CD1c-positive myeloid dendritic cell (primary cell): Measurements from ENCODE around the gene SELENON.

ENCODE experiments used
- DNase-seq: peaks from one replicate; pipeline ENCODE4 v3.0.0-alpha.2; 2016; ENCODE audit errors: extremely low spot score

The SELENON gene

GRCh38 chr1:25771221-25772114 is 28.5 kb upstream of the SELENON start:
- DNase-seq: no peak

GRCh38 chr1:25772164-25772563 is 27.8 kb upstream of the SELENON start:
- no peak for DNase-seq

GRCh38 chr1:25772692-25773245 is 27.2 kb upstream of the SELENON start:
- no peak for DNase-seq

GRCh38 chr1:25773441-25774125 is 26.4 kb upstream of the SELENON start:
- DNase-seq: no peak

- DNase-seq: no peak
These were observed 25.7 kb upstream of the SELENON start for GRCh38 chr1:25774206-25774803.

GRCh38 chr1:25774921-25775771 is 24.8 kb upstream of the SELENON start:
- DNase-seq: peak; percentile 54

- no peak for DNase-seq
These were observed 20.6 kb upstream of the SELENON start for GRCh38 chr1:25779388-25779787.

- DNase-seq: no peak
These were observed 20.1 kb upstream of the SELENON start for GRCh38 chr1:25779894-25780293.

GRCh38 chr1:25780318-25781129 is 19.5 kb upstream of the SELENON start:
- DNase-seq: no peak

- DNase-seq: no peak
These were observed 18.9 kb upstream of the SELENON start for GRCh38 chr1:25781130-25781433.

GRCh38 chr1:25782608-25783201 is 17.3 kb upstream of the SELENON start:
- DNase-seq: no peak

GRCh38 chr1:25784575-25785051 is 15.4 kb upstream of the SELENON start:
- DNase-seq: no peak

GRCh38 chr1:25785333-25786067 is 14.5 kb upstream of the SELENON start:
- no peak for DNase-seq

GRCh38 chr1:25786887-25787759 is 12.9 kb upstream of the SELENON start:
- DNase-seq: no peak

GRCh38 chr1:25787760-25788166 is 12.2 kb upstream of the SELENON start:
- DNase-seq: no peak

GRCh38 chr1:25790472-25790871 is 9.5 kb upstream of the SELENON start:
- no peak for DNase-seq

- DNase-seq: no peak
These were observed 7.9 kb upstream of the SELENON start for GRCh38 chr1:25792115-25792514.

GRCh38 chr1:25793585-25794170 is 6.3 kb upstream of the SELENON start:
- no peak for DNase-seq
